ENCODE results near the gene MPPED1. TPM values are rescaled to one million over a fixed set of nuclear protein-coding genes. Genes with fewer than 3 reads are reported as not detected.

Gene MPPED1
- total RNA-seq, 1 donor from 2014 or later: 1.7 TPM

DNA sequence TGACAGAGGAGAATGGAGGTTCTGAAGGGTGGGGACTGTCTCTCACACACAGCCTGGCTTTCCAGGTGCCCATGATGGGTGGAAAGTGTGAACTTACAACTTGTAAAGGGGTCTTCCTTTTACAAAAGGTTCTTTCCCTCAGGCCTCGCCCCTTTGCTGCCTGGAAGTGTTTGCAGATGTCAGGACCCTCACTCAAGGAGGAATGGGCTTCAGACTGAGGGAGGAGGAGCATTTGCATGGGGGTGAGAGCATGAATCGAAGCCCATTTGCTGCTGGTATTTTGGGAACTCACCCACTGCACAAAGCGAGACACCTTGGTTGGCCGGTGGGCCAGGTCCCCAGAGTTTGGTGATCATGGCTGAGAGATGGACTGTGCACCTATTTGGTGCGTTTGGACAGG, 25.1 kb downstream of the MPPED1 start:
- H3K27ac Mint-ChIP-seq (ENCODE audit: unreplicated experiment): no peak overlapping the region
- TF ChIP-seq, protein P1, sequence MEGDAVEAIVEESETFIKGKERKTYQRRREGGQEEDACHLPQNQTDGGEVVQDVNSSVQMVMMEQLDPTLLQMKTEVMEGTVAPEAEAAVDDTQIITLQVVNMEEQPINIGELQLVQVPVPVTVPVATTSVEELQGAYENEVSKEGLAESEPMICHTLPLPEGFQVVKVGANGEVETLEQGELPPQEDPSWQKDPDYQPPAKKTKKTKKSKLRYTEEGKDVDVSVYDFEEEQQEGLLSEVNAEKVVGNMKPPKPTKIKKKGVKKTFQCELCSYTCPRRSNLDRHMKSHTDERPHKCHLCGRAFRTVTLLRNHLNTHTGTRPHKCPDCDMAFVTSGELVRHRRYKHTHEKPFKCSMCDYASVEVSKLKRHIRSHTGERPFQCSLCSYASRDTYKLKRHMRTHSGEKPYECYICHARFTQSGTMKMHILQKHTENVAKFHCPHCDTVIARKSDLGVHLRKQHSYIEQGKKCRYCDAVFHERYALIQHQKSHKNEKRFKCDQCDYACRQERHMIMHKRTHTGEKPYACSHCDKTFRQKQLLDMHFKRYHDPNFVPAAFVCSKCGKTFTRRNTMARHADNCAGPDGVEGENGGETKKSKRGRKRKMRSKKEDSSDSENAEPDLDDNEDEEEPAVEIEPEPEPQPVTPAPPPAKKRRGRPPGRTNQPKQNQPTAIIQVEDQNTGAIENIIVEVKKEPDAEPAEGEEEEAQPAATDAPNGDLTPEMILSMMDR (conservative IDR thresholded peaks at IDR 0.05): no peak
- H3K36me3 Mint-ChIP-seq (ENCODE audit: low read depth): no peaks in the 10 kb centered on the region
- DNase-seq (ENCODE audit: low read depth, low spot score): no peak
- no peak overlapping the region for H3K4me3 Mint-ChIP-seq
- no peaks in the 10 kb centered on the region for H3K9me3 Mint-ChIP-seq
- peaks cover 15% of the 10 kb centered on the region for H3K27me3 Mint-ChIP-seq (ENCODE audit: low read depth)
- H3K4me1 Mint-ChIP-seq: peaks cover 3% of the 10 kb centered on the region

DNA sequence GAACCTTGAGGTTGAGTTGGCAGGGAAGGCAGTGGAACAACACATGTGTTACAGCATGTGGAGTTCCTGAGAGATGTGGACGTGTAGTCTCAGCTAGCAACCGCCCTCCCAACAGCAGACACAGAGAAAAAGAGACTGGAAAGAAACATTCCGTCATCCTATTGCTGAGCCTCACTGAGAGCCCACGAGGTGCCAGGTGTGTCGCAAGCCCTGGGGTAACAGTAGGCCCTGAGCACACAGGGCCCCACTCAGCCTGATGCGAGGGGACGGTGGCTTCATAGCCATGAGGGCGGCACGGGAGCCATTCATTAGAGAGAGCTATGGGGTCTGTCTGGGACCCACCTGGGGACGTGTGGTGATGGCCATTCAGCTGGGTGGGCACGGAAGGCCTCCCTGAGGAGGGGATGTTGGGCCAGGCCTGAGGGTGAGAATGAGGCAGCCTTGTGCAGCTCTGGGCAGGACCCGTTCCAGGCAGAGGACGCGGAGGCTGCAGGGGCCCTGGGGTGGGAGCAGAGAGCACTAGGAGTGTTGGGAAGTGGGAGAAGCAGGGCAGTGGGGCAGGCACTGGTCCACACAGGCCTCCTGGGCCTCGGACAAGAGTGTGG, 26.2 kb downstream of the MPPED1 start:
- Mint-ChIP-seq H3K36me3 (ENCODE audit: low read depth) (no peaks in the 10 kb centered on the region), H3K4me1 (peaks cover 3% of the 10 kb centered on the region), H3K4me3 (no peak overlapping the region), H3K9me3 (no peaks in the 10 kb centered on the region), H3K27ac (ENCODE audit: unreplicated experiment) (peak overlapping the region; percentile 4), H3K27me3 (ENCODE audit: low read depth) (peaks cover 10% of the 10 kb centered on the region)
- no peak for DNase-seq (ENCODE audit: low read depth, low spot score)
- TF ChIP-seq, protein P1 (conservative IDR thresholded peaks at IDR 0.05): no peak

DNA sequence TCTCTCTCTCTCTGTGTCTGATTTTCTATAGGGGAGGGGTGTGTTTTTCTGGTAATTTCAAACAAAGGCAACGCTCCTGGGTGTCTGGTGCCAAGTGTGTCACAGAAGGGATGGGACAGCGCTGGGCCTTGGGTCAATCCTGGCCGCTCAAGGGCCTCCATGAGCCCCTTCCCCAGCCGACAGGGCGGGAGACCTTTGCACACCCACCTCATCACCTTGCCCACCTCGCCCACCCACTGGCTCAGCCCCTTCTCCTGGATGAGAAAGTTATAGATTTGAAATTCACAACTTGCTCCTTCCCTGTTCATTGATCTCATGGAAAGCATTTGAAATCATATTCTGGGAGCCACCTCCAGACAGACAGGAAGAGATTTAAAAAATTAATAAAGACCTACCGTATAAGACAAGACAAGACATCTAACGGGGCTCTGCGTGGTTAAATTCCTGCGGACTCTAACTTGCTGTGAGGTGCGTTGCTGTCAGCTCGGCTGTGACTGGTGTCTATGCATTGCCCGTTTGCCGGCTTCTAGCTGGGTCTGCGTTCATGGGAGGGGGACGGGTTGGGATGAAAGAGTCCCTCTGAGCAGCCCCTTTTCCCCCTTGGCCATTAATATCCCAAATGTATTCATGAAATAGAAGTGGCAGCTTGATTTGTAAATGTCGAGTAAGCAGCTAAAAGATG, 27.0 kb downstream of the MPPED1 start:
- DNase-seq (ENCODE audit: low read depth, low spot score): no peak
- H3K27ac Mint-ChIP-seq (ENCODE audit: unreplicated experiment): no peak overlapping the region
- H3K36me3 Mint-ChIP-seq (ENCODE audit: low read depth): no peaks in the 10 kb centered on the region
- TF ChIP-seq, protein P1 (conservative IDR thresholded peaks at IDR 0.05): no peak
- H3K27me3 Mint-ChIP-seq (ENCODE audit: low read depth): peaks cover 8% of the 10 kb centered on the region
- no peak overlapping the region for H3K4me3 Mint-ChIP-seq
- H3K9me3 Mint-ChIP-seq: no peaks in the 10 kb centered on the region
- H3K4me1 Mint-ChIP-seq: peaks cover 3% of the 10 kb centered on the region

DNA sequence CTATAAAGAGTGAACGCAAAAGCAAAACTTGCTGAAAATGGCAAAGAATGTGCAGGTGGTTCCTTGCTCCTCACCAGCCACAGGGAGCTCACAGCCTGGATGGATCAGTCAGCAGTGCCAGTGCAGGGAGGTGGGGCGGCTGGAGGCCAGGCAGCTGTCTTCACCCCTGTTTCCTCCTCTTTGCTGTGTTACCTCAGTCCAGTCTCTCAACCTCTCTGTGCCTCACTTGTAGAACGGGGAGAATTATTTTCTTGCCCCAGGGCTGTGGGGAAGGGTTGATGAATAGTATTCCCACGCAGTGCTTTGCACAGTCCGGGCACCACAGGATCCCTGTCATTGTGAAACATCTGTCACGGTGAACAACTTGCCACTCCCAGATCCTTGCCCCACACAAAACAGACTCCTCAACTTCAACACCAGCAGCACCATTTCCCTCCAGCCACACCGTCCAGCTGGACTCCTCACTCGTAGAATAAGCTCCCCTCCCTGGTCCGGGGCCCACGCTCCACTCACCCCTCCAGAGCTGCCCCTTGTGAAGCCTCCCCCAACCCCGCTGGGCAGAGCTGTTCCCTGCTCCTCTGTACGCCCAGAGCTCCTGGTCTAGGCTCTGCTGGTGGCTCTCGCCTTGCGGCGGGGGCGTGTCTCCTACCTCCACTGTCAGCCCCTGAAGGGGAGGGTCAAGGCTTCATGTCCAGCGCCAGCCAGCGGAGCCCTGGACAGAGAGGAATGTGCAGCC, 27.7 kb downstream of the MPPED1 start:
- Mint-ChIP-seq H3K27me3 (ENCODE audit: low read depth) (peaks cover 3% of the 10 kb centered on the region), H3K27ac (ENCODE audit: unreplicated experiment) (no peak overlapping the region)
- TF ChIP-seq, protein P1 (conservative IDR thresholded peaks at IDR 0.05): no peak

DNA sequence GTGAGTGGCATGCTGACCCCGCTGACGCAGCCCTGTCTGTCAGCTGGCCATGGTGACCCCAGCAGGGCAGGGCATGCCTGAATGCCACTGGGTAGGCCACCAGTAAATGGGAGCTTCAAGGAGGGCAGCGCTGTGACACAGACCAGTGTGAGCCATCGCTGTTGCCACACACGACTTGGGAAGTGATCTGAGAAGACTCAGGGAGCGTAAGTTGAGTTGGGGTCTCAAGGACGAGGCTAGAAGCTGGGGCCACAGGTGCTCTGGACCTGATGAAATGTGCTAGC, 28.2 kb downstream of the MPPED1 start:
- no peak for DNase-seq (ENCODE audit: low read depth, low spot score)
- Mint-ChIP-seq H3K36me3 (ENCODE audit: low read depth) (no peaks in the 10 kb centered on the region), H3K9me3 (no peaks in the 10 kb centered on the region), H3K4me1 (peaks cover 3% of the 10 kb centered on the region), H3K27ac (ENCODE audit: unreplicated experiment) (no peak overlapping the region), H3K4me3 (no peak overlapping the region), H3K27me3 (ENCODE audit: low read depth) (peaks cover 3% of the 10 kb centered on the region)
- TF ChIP-seq, protein P1 (conservative IDR thresholded peaks at IDR 0.05): no peak

More for the DNA sequence above, 27.7 kb downstream of the MPPED1 start:
- Mint-ChIP-seq H3K9me3 (no peaks in the 10 kb centered on the region), H3K4me3 (no peak overlapping the region), H3K4me1 (peaks cover 3% of the 10 kb centered on the region), H3K36me3 (ENCODE audit: low read depth) (no peaks in the 10 kb centered on the region)
- DNase-seq (ENCODE audit: low read depth, low spot score): no peak
